Activated CD4-positive, CD25-positive, alpha-beta regulatory T cell treated with anti-CD3 and anti-CD28 coated beads, Interleukin-2, amount 50 U/mL, for 16 hours (primary cell): ENCODE data around the gene PRPSAP2.
"Not testable (repeated sequence)": the region's sequence is repeated elsewhere in the genome, so short reads cannot be mapped to it uniquely, and the experiment has no call there.

Source experiments
- DNase-seq: peaks from one replicate; pipeline ENCODE4 v3.0.0-alpha.2; 2020; ENCODE audit warnings: low read depth, low spot score

Gene PRPSAP2

DNA sequence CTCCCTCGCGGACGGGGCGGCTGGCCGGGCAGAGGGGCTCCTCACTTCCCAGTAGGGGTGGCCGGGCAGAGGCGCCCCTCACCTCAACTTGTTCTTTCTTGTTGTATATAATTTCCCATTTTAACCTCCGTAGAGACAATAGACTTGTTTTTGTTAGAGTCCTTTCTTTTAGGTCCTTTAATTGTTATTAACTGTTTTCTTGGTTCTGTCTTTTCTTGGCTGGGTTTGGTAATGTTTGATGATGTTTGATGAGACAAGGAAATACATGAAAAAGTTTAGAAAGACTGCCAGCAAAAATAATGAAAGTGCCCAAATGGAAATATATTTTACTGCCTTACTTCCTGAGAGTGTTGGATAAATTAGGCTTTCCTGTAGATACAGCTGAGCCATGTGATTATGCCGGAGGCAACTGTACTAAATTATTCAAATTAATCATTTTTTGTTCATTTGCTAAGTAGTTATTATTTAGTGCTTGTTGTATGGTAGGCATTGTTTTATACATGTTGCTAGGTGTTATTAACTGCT, 30.9 kb downstream of the PRPSAP2 start:
- DNase-seq, result no peak

- no peak for DNase-seq
Observed at GRCh38 chr17:18889658-18890057, 31.7 kb downstream of the PRPSAP2 start.

DNA sequence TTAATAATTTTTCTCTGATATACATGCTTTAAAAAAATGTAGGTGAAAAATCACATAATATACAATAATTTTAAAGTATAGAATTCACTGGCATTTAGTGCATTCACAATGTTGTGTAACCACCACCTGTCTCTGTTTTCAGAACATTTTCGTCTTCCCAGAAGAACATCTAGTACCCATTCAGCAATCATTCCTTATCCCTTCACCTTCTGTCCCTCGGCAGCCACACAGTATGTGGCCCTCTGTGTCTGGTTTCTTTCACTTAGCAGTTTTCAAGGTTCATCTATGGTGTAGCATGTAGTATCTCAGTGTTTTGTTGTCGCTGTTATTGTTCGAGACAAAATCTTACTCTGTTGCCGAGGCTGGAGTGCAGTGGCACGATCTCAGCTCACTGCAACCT, 33.6 kb downstream of the PRPSAP2 start:
- no peak for DNase-seq

DNA sequence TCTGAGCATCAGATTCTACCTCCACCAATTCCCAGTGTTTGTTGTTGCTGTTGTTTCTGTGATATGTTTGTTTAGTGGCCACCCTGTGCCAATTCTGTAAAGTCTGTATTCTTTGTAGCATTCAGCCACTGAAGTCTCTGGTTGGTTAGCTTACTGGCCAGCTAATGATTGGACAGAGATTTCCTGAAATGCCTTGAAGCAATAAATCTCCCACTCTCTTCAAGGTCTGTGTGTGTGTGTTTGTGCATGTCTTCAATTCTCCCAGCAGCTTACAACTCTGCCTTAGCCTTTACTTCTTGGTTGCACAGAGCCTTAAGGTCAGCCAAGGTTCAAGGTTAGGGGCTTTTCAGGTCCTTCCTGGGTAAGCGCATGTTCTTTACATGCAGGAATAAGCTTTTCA, 38.2 kb downstream of the PRPSAP2 start:
- no peak for DNase-seq

- no peak for DNase-seq
Observed at GRCh38 chr17:18896947-18897346, 39.0 kb downstream of the PRPSAP2 start.

GRCh38 chr17:18904482-18904881, 46.6 kb downstream of the PRPSAP2 start:
- no peak for DNase-seq

- no peak for DNase-seq
Observed at GRCh38 chr17:18905226-18905625, 47.3 kb downstream of the PRPSAP2 start.

DNA sequence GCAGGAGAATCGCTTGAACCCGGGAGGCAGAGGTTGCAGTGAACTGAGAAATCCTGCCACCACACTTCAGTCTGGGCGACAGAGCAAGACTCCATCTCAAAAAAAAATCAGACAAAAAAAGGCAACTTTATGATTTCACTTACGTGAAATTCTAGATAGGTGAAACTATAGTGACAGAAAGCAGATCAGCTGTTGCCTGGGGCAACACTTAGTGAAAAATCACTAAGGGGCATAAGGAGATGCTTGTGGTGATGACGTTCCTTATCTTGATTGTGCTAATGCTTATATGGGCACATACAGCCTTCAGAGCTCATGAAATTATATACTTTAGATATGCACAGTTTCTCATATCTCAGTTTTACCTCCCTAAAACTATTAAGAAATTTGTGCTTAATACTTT, 52.4 kb downstream of the PRPSAP2 start:
- DNase-seq, result no peak

DNA sequence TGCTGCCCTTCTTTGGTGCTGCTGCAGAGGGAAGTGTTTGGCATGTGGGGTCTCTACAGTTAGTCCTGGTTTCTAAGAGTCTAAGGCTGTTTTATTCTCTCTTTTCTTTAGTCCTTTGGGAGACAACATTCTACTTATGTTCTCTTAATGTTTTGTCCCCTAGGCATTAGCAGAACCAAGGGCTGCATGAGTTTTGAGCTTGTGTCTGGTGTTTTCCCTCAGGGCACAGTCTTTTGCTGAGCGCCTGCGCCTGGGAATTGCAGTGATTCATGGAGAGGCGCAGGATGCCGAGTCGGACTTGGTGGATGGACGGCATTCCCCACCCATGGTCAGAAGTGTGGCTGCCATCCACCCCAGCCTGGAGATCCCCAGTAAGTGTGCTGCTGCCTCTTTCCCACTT, 53.0 kb downstream of the PRPSAP2 start:
- DNase-seq, result no peak

DNA sequence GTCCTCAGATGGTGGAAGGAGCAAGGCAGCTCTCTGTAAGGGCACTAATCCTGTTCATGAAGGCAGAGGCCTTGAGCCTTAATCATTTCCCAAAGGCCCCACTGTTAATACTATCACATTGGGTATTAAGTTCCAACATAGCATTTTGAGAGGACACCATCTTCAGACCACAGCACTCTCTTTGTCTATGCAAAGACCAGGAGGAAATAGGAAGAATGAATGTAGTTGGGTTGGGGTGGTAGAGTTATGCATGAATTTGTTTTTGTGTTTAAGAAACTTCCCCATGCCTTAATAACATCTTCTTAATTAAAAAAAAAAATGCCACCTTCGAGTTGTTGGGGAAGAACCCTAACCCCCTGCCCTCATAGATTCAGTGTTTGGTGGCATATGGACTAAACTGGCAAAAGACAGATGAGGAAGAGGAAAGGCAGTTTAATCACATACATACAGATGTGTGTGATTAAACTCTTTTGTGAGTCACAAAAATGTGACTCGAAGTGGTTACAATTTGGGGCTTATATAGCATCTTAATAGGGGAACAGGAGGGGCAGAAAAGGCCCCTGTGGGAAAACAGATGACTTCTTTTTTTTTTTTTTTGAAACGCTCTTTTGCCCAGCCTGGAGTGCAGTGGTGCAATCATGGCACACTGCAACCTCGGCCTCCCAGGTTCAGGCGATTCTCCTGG, 59.0 kb downstream of the PRPSAP2 start:
- DNase-seq, result no peak

DNA sequence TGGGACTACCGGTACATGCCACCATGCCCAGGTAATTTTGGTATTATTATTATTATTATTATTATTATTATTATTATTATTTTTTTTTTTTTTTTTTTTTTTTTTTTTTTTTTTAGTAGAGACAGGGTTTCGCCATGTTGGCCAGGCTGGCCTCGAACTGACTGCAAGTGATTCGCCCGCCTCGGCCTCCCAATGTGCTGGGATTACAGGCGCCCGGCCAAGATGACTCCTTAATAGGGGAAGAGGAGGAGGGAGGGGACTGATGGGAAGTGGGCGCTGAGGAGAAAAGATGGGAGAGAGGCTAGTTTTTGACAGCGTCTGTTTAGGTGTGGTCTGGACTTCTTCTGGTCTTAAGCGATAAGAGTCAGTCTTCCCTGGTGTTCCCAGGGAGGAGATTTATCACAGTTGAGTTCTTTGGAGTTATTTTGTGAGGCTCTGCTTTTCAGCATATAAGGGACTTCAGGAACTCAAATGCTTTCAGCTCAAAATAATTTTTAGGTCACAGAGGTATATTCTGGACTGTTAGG, 59.6 kb downstream of the PRPSAP2 start:
- DNase-seq, result no peak

DNA sequence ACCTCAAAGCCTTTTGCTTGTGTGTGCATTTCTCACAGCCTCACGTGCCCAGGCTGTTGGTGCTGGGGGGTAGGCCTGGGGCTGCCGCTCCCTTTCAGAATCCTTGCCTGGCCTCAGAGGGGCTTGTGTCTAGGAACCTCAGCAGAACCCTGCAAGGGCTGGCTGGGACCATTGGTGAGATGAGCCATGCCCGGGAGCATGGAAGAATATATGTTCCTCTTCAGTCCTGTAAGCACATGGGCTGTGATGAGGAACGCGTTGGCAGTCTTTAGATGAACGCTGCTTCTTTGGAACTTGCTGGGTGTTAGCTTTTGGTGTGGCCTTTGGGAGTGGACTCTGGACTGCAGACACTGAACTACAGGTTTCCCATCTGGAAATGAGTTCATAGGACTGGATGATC, 62.0 kb downstream of the PRPSAP2 start:
- no peak for DNase-seq

DNA sequence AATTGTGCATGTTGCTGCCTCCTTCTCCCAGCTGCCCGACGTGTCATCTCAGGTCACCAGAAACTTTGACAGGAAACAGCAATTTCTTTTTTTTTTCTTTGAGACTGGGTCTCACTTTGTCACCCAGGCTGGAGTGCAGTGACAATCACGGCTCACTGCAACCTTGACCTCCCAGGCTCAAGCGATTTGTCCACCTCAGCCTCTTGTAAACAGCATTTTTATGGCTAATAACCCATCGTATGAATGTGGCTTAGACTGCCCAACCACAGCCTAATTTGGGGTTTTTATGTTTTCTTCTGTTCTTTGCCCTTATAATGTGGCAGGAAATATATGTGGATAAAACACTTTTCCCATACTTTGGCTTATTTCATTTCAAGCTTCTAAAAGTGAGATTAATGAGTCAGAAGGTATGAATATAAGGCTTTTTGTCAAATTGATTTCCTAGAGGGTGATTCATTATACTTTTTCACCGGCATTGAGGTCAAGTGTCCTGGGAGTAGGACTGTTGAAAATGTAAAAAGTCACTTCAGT, 63.0 kb downstream of the PRPSAP2 start:
- no peak for DNase-seq

- DNase-seq, result no peak
Observed at GRCh38 chr17:18921485-18921884, 63.6 kb downstream of the PRPSAP2 start.

DNA sequence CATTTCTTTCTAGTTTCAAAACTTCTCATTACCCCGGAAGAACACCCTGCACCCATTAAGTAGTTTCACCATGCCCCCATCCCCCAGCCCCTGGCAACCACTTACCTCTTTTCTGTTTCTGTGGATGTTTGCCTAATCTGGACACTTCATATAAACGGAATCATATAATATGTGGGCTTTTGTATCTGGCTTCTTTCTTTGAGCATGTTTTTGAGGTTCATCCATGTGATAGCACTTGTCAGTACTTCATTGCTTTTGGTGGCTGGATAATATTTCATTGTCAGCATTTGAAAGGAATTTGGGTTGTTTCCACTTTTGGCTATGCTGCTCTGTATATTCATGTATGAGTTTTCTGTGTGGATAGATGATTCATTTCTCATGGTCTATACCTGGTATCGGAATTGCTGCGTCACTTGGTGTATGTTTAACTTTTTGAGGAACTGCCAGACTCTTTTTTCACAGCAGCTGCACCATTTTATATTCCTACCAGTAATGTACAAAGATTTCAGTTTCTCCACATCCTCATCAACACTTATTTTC, 64.1 kb downstream of the PRPSAP2 start:
- DNase-seq, result no peak

DNA sequence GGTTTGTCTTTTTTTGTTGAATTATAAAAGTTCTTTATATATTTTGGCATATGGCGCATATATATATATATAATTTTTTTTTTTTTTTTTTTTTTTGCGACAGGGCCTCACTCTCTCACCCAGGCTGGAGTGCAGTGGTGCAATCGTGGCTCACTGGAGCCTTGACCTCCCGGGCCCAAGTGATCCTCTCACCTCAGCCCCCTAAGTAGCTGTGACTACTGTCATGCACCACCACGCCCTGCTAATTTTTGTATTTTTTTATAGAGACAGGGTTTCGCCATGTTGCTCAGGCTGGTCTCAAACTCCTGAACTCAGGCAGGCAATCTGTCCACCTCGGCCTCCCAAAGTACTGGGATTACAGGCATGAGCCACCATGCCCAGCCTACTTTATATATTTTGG, 64.7 kb downstream of the PRPSAP2 start:
- DNase-seq, result not testable (repeated sequence)

DNA sequence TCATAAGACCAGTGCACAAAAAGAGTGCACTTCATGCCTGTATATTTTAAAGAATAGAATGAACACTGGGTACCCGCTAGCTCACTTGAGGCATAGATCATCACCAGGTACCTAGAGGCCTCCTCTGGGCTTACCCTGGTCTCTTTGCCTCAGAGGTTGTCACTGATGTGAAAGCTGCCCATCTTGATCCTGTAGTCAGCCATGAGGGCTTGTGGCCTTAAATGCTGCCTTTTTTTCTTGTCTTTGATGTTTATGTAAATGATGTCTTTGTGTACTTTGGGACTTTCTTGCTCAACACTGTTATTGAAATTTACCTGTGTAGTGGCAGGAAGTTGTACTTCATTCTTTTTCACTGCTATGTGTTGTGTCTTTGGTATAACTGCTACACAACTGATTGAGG, 67.3 kb downstream of the PRPSAP2 start:
- DNase-seq, result no peak

- no peak for DNase-seq
Observed at GRCh38 chr17:18928628-18929125, 70.7 kb downstream of the PRPSAP2 start.

DNA sequence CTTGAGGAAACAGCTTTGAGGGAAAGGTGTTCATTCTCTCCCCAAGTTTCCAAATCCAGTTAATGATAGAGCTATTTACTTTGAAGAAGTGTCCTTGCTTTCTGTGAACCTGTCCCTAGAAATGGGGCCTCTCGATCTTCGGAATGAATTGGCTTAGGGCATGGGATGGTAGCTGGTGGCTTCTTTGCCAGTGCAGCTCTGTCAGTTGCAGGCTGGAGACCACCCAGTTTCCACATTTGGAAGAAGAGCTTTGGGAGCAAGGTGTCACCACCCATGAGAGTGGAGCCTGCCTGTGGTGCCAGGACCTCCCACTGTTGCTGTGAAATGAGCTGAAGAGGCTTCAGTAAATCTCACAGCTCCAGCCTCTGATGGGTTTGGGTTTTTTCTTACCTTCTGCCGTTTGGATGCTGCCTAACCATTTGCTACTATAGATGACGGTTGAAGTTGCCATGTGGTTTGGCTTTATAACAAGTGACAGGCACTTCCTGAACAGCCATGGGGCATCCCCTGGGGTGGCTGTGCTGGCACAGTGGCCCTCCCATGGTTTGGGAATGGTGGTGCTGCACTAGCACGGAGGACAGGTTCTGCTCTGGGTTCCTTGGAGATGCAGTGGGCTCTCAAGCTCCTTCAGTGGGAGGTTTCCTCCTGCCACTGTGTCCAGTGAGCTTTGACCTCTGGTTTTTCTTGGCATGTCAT, 74.6 kb downstream of the PRPSAP2 start:
- DNase-seq, result no peak

DNA sequence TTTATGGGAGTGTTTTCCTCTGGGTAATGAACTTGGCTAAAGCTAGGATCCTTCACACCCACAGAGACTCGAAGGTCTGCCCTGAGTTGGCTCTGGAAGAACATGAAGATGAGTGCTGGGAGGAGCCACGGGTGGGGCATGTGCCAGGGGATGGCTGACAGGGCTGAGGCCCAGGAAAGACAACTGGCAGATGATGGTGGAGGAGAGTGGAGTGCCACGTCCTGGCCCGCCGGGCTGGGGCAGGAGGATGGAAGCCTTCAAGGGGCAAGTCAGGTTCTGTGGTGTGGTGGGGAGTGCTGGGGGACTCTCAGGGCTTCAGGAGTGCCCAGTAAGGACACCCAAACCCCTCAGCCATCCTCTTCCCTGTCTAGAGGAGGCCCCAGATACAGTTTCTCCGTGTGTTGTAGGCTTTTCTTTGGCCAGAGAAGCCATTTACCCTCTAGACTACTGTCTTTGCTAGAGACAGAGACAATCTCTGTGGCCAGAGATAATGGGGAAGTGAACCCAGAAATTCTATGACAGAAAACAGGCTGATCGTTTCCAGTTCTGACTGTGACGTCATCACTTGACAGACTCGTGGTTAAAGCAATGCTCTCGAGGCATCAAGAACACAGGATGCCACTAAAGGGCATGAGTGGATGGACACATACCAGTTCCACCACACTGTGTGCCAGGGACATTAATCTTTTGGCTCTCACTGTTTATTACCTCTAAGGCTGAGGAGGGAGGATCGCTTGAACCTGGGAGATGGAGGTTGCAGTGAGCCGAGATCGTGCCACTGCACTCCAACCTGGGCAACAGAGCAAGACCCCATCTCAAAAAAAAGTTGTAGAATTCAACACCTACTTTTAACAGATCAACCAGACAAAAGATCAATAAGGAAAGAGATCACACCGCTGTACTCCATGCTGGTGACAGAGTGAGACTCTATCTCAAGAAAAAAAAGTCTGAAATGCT, 75.4 kb downstream of the PRPSAP2 start:
- no peak for DNase-seq
